GM18909 (cell line): ENCODE measurements around the gene APOL2.
"Not testable (repeated sequence)": the region's sequence is repeated elsewhere in the genome, so short reads cannot be mapped to it uniquely, and the experiment has no call there.

Source experiments
- ATAC-seq: cut with Tn5 transposase; IDR thresholded peaks from one replicate; pipeline ENCODE4 v1.9.1; 2021; ENCODE audit warnings: mild to moderate bottlenecking; ENCODE audit not compliant: unreplicated experiment, poor library complexity

Gene APOL2

DNA sequence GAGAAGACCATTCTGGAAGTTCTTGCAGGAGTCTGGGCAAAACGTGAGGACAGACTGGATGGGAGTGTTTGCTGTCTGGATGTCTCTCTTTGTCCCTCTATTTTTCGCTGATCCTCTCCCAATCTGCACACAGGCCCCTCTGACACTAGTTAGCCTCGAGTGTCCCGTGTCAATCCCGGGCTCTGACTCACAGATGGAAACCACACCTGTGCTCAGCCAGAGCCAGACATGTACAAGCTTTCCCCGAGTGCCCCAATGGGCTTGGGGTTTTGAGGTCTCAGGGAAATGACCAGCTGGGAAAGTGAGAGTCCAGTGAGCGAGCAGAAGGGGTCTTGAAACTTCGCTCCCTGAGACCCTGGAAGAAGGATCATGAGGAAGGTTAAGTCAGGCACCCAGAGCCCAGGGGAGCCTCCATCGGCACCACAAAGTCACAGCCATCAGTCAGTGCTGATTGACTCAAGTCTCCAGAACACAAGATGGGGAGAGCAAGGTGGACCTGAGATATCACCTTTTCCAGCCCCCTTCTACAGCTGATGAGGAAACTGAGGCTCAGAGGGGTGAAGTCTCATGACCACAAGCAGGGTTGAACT, 13.9 kb downstream of the APOL2 start:
- ATAC-seq = no peak

DNA sequence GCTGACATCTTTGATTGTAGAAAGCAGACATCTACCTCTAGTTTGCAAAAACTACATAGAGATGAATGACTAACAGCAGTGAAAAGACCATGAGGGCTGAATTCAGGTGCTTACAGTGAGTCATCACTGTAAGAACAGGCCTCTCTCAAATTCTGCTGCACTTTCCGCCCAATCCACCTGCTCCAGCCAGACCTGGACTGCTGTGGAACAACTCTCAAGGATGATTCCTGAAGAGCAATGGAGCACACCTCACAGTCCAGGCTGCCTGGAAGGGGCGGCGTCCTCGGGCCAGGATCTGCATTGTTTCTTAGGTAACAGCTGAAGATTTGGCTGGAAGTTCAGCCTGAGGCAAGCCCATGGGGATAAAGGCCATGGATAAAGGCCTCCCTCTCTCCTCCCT, 15.1 kb downstream of the APOL2 start:
- no peak for ATAC-seq

DNA sequence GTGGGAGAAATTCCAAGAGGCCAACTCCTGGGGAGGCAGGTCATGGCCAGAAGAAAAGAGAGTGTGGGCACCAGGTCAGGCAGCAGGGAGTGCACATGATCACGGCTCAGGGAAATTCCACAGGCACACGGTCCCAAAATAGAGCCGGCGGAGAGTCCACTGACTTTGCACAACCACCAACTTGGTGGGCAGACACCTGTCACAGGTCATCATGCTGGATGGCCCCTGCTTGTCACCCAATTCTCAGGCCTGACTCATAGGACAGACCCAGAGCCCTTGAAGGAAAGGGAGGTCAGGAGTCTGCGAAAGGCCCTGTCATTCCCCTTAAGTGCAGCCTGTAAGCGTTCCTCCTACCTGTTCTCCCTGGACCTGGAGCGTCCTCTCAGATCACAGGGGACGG, 15.8 kb downstream of the APOL2 start:
- ATAC-seq = no peak

DNA sequence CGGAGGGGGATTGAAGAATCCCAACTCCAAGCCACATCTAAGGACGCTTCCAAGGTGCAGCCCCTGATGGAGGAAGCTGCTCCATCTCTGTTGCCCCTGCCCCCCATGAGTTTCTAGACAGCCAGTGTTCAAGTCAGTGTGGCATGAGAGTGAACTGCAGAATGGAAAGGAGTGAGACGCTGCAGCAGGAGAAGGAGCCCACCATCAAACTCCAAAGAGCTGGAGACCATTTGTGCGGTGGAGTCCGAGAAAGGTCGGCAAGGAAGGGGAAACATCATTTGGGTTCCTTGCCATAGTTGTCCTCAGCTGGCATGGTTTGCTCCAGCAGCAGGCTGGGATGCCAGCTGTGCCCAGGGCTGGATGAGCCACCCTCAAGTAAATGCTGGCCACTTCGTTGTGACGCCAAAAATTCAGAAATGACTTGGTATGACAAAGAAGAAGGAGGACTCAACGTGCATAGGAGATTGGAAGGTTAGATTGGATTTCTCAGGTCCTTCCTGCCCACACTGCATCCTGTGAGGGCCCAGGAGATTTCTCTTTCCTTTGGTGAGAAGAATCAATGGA, 16.4 kb downstream of the APOL2 start:
- no peak for ATAC-seq

DNA sequence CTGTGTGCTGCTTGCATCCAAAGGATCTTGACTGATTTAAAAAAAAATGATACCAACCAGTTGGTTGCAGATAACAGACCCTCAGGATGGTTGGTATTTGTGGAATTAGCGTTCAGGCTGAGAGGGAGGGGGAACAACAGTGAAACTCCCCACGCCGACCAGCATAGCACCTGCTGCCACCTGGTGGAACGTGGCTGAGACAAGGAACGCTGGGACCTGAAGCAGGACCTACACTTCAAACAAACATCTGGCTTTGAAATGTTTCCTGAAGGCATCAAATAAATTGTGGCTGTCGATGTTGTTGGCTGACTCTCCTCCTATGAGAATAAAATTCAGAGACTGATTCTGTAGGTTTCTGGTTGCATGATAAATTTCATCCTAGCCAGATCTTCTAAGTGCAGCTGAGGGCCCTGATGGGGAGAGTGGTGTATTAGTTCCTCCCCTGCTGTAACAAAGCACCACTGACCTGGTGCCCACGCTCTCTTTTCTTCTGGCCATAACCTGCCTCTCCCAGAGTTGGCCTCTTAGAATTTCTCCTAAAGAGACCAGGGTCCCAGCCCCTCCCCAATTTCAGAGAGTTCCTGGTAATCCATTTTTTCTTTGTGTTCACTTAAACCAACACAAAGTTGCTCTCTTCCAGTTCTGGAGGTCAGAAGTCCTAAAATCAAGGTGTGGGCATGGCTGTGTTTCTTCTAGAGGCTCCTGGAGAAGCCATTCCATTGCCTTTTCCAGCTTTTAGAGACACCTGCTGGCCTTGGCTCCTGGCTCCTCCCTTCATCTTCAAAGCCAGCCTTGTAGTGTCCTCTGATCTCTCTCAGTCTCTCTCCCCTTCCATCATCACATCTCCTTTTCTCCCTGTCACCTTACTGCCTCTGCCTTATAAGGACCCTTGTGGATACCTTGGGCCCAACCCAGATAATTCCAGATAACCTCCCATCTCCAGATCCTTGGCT, 17.3 kb downstream of the APOL2 start:
- no peak for ATAC-seq

DNA sequence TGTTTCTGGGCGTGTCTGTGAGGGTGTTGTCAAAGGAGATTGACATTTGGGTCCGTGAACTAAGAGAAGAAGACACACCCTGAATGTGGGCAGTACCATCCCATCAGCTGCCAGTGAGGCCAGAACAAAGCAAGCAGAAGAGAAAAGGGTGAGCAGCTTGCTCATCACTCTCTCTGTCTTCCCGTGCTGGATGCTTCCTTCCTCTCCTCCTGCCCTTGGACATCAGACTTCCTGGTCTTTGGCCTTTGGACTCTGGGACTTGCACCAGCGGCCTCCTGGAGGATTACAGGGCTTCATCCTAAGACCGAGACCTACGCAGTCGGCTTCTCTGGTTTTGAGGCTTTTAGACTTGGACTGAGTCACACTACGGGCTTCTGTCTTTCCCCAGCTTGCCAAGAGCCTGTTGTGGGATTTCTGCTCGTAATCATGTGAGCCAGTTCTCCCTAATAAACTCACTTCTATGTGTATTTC, 18.8 kb downstream of the APOL2 start:
- ATAC-seq = no peak

DNA sequence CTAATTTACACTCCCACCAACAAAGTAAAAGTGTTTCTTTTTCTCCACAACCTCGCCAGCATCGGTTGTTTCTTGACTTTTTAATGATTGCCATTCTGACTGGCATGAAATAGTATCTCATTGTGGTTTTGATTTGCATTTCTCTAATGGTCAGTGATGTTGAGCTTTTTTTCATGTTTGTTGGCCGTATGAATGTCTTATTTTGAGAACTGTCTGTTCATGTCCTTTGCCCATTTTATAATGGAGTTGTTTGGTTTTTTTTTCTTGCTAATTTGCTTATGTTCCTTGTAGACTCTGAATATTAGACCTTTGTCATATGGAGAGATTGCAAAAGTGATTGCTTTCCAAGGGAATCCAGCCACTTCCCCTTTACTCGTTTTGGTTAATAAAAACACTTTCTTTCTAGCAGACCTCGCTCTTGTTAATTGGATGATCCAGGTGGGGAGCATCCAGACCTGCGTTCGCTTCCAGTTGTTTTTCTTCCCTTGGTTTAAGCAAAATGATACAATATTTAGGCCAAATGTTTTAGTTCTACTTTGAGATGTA, 20.6 kb downstream of the APOL2 start:
- ATAC-seq = no peak

DNA sequence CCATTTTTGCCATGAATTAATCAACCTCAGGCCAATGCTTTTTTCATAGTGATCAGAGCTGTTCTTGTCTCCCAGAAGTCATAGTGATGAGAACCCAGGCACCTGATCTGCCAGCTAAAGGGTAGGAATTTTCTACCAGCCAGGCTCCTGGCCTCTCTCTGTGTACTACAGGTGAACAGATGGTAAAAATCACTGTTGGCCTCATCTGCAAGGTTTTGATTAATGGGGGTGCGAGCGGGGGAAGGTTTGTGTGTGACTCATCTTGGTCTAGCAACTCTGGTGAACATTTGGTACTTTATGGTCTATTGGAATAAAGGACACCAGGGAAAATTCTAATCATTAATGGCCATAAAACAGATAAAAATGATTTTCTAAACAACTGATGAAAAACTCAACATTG, 23.3 kb downstream of the APOL2 start:
- no peak for ATAC-seq

DNA sequence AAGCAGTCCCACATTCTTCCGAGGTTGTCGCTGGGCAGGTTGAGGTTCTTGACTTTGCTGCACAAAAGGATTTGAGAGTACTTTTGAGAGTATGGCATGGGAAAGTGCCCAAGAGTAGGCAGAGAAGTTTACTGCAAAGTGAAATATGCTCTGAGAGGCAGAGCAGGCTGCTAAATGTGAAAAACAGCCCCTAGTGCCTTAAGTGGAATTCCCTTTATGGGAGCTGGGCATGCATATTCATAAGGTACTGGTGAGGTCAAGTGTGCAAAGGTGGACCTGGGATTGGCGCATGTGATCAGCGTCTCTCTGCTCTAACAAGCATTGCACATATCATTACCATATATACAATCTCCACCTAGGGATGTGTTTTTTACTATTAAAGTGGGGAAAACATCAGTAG, 25.7 kb downstream of the APOL2 start:
- no peak for ATAC-seq

DNA sequence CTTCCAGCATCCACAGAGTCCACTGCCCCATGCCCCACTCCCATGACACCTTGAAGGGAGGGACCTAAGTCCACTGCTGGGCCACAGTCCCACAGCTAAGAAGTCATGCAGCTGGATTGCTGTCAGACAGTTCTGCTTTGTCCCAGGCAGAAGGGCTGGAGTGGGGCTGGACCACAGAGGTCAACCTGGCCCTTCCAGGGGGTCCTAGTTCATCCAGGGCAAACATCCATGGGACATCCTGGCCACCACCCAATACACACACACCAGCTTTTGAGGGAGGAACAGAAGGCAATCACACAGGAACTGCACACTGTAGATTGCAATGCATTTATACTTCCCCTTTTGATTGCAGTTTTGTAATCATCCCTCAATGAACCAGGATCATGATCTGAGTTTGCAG, 26.4 kb downstream of the APOL2 start:
- no peak for ATAC-seq

DNA sequence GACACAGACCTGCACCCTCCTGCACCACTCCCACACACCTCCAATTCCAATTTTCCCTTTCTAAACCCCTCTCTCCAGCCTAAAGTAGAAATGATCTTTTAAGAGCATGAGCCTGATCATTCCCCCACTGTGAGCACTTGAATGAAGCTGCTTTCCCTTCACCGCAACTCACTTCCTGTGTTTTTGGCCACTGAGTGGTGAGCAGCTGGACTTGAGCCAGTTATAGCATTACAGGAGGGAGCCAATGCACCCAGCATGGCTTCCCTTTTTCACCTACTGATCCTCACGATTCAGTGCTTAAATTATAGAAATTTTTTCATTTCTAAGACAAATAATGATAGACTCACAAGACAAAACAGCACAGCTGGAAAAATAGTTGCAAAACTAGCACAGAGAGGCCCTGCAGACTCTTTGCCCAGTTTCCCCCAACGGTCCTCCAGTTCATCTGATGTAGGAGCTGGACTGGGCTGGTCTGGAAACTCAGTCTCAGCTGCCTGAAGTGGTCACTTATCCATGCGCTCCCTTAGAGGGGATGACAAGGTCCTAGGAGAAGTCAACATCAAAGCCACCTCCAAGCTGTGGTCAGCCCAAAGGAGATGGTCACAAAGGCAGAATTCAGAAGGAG, 28.0 kb downstream of the APOL2 start:
- ATAC-seq = no peak

DNA sequence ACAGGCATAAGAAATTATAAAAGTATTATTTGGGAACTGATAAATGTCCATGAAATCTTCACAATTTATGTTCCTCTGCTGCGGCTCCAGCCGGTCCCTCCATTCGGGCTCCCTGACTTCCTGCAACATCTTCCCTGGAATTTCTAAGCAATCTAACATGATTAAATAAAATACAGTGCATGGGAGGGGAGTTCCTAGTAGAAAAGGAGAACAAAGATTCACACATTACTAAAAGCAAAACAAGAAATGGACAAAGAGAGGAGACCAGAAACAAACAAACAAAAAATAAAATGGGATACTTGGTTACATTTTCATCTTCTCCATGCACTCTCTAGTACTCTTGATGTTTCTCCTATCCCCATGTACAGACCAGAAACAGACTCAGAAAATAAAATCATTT, 29.1 kb downstream of the APOL2 start:
- ATAC-seq = no peak

DNA sequence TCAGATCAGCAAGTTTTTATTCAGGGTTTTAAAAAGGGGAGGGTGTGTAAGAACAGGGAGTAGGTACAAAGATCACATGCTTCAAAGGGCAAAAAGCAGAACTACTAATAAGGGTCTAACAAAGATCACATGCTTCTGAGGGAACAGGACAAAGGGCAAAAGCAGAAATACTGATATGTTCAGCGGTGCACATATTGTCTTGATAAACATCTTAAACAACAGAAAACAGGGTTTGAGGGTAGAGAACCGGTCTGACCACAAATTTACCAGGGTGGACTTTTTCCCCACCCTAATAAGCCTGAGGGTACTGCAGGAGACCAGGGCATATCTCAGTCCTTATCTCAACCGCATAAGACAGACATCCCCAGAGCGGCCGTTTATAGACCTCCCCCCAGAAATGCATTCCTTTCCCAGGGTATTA, 29.8 kb downstream of the APOL2 start:
- not testable (repeated sequence) for ATAC-seq

DNA sequence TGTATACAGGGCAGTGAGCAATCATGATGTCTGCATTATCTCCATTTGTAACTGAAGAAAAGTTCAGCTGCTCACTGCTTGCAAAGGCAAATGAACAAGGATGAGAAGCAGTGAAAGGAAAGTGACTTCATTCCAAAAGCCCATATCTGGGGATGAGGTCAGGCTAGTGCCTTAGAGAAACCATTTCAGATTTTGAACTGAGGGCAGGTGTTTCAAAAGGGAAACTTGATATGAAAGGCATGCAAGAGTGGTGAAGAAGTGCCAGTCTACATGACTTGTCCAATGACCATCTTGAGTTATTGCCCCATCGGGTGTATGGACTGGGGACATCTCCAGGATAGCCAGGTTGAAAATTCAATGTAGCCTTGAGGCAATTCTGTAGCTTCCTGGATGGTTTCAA, 30.4 kb downstream of the APOL2 start:
- no peak for ATAC-seq

DNA sequence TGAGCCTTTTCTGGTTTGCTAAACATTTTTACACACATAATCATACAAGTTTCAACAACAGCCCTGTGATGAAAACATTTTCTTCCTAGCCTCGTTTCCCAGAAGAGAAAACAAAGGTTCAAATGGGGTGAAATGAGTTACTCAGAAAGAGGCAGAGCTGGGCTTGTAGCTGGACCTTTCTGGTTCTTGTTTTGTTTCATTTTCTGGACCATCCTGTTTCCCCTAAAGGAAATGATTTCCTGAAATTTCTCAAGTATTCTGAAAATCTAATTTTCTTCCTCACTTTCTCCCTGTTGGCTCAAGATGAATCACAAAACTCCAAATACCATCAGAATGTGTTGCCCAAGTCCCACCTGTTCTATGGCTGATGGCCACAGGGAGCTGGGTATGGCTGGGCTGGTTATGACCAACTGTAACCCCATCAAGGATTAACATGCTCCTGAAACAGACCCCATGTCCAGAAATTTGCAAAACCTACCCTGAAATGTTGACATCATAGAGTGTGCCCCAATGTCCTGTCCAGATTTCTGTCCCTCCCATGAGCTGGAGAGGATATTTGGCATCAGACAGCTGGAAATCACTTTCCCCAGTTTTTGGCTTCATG, 31.1 kb downstream of the APOL2 start:
- ATAC-seq = no peak

DNA sequence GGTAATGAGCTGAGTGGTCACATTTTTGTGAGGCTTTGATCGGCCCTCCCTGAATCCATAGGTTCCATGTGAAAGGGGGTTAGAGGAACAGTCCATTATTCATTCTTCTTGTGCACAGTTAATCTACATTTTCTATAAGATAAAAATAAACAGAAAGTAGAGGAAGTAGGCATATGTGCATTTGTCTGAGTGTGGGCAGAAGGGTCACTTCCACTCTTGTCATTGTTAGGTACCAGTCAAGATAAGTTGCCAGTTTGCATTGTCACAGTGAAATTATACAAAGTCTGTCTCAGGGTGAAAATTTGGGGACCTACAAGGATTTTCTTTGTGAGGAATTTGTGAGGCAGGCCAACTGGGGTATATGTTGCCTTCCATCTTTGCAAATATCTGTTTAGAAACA, 33.1 kb downstream of the APOL2 start:
- ATAC-seq = no peak

DNA sequence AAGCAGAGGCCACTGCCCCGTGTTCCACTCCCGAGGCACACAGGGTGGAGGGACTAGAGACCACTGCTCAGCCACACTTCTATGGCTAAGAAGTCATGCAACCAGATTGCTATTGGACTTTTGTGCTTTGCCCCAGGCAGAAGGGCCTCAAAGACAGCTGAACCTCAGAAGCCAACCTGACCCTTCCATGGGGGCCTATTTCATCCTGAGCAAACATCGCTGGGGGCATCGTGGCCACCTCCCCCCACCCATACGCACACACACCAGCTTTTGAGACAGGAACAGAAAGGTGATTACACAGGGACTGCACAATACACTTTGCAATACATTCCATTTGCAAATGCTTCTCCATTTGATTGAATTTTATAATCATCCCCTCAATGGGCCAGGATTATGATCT, 33.8 kb downstream of the APOL2 start:
- not testable (repeated sequence) for ATAC-seq

DNA sequence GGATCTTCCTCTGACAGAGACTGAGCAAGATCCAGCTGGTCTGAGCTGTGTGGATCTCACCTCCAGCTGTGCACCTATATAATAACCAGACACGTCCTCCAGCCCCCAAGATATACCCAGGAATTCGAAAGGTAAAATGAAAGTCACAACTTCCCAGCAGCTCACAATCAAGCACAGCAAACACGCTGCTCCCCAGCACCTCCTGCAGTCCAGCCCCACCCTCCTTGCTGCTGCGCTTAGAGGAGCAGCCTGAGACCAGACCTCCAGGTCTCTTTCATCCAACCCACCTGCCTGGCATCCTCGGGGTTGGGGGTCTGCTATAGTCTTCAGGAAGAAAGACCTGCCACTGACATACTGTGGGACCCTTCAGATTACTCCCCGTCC, 34.7 kb downstream of the APOL2 start:
- ATAC-seq = no peak

DNA sequence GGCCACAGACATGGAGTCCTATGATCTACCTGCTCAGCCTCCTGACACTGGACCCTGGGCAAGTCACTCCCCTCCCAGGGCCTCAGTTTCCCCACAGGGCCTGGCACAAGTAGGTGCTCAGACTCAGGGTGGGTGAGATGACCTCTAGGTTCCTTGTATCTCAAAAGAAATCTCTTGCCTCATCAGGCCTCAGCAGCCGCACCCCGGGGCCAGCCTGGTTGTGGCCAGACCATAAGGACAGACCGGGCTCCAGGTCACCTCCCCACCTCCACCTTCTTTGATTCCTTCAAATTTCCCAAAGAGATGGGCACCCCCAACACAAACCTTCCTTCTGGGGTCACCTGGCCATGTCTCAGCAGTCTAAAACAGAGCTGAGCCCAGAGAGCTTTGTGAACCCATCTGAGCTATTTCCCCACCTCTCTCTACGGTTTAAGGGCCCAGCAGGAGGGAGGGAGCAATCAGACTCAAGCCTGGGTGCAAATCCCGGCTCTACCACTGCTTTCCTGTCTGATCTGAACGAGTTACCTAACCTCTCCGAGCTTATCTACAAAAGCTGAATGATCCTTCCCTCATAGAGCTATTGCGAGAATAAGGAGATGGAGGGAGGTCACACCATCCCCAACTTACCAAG, 35.2 kb downstream of the APOL2 start:
- no peak for ATAC-seq

DNA sequence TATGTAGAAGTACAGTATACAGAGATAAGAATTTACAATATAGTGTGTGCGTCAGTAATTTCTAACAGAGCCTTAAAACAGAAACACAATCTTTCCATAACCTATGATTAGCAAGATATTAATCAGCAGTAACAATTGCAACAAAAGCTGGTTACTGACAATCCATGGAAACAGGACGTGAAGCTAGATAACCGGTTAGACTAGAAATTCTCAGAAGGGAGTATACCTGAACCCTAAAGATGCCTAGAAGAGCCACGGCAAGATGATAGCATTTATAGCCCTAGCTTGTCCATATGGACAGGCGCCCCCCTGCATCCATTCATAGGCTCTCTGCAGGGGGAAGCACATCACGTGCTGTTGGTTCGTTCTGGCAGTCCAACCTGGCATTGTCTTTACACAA, 35.9 kb downstream of the APOL2 start:
- ATAC-seq = not testable (repeated sequence)
